Fibroblast of lung (primary cell): ENCODE data around the gene LDHAL6A. TPM values are rescaled to one million over a fixed set of nuclear protein-coding genes. Genes with fewer than 3 reads are reported as not detected.

Experiments used
- DNase-seq, 2 donors: peaks; one replicate each; pipeline versions ENCODE4 v3.0.0 to v3.0.0-alpha.2; 2010; ENCODE audit warnings: low read depth in 2 of 2
- H2AFZ ChIP-seq: 2 replicates; pipeline ENCODE4 v1.5.1; 2012; ENCODE audit warnings: low read length, control low read depth, inconsistent platforms
- H3K27ac ChIP-seq: 2 replicates; pipeline ENCODE4 v1.5.1; 2011; ENCODE audit warnings: low read length, control low read depth; ENCODE audit not compliant: insufficient read depth
- H3K27me3 ChIP-seq: 2 replicates; pipeline ENCODE4 v1.5.1; 2011; ENCODE audit warnings: mild to moderate bottlenecking, low read length; ENCODE audit not compliant: control insufficient read depth, insufficient read depth
- H3K36me3 ChIP-seq: 2 replicates; pipeline ENCODE4 v1.5.1; 2011; ENCODE audit warnings: low read length; ENCODE audit not compliant: control insufficient read depth, insufficient read depth
- H3K4me1 ChIP-seq: 2 replicates; pipeline ENCODE4 v1.5.1; 2011; ENCODE audit warnings: low read length; ENCODE audit not compliant: control insufficient read depth, insufficient read depth; ENCODE audit errors: extremely low read depth
- H3K4me2 ChIP-seq: 2 replicates; pipeline ENCODE4 v1.5.1; 2011; ENCODE audit warnings: low read length, control low read depth; ENCODE audit not compliant: insufficient read depth; ENCODE audit errors: extremely low read depth
- H3K4me3 ChIP-seq, 4 experiments: fragments of 200-600 bp in 1 of 4; sonication (generic) in 1 of 4; replicated peaks in 1 of 4; 2 replicates each; pipeline ENCODE4 v1.5.1; 2011 to 2016; ENCODE audit warnings: low read length in 4 of 4, low read depth in 3 of 4, mild to moderate bottlenecking in 3 of 4, control low read depth in 2 of 4, inconsistent platforms in 1 of 4, mixed read lengths in 1 of 4; ENCODE audit not compliant: insufficient read depth in 1 of 4; ENCODE audit errors: control extremely low read depth in 1 of 4
- H3K79me2 ChIP-seq: 2 replicates; pipeline ENCODE4 v1.5.1; 2012; ENCODE audit warnings: mild to moderate bottlenecking, low read length, inconsistent platforms; ENCODE audit not compliant: control insufficient read depth, insufficient read depth
- H3K9ac ChIP-seq: 2 replicates; pipeline ENCODE4 v1.5.1; 2011; ENCODE audit warnings: mild to moderate bottlenecking, low read length, control low read depth; ENCODE audit not compliant: insufficient read depth
- H3K9me3 ChIP-seq: 2 replicates; pipeline ENCODE4 v1.5.1; 2012; ENCODE audit warnings: low read depth, low read length; ENCODE audit not compliant: control insufficient read depth, insufficient read depth
- H4K20me1 ChIP-seq: 2 replicates; pipeline ENCODE4 v1.5.1; 2011; ENCODE audit warnings: low read length; ENCODE audit not compliant: control insufficient read depth, insufficient read depth; ENCODE audit errors: extremely low read depth
- CTCF ChIP-seq, 2 donors: IDR thresholded peaks in 1 of 2; conservative IDR thresholded peaks in 1 of 2; 1 replicate in 1 of 2; 2 replicates in 1 of 2; pipeline ENCODE4 v1.5.1; 2011 to 2012; ENCODE audit warnings: low read length in 2 of 2, control low read depth in 1 of 2, inconsistent platforms in 1 of 2, low read depth in 1 of 2, mild to moderate bottlenecking in 1 of 2
- EZH2 ChIP-seq: IDR thresholded peaks from 2 replicates; pipeline ENCODE4 v1.5.1; 2012; ENCODE audit warnings: low read length, control low read depth, mild to moderate bottlenecking; ENCODE audit errors: missing control alignments
- polyA plus RNA-seq, 2 donors: library from polyadenylated mRNA; depleted of rRNA in 1 of 2; stranded (reverse) in 1 of 2; unstranded in 1 of 2; fragments of >200 nt; gene quantifications; 2 replicates each; pipeline ENCODE4 v1.2.1, GENCODE V29; 2011 to 2012; ENCODE audit warnings: missing spikeins in 1 of 2
- total RNA-seq: library from RNA; depleted of rRNA; stranded (reverse); fragments of >200 nt; gene quantifications from 2 replicates; pipeline ENCODE4 v1.2.1, GENCODE V29; 2014

Gene LDHAL6A
- total and polyA plus RNA-seq, 2 donors (not counting 1 experiment from before 2014, with no cell fraction given) = not detected

GRCh38 chr11:18491924-18492323 is 36.3 kb downstream of the LDHAL6A start:
- H3K27ac ChIP-seq = no peak overlapping the region
- H3K4me2 ChIP-seq = no peak overlapping the region
- no peaks in the 10 kb centered on the region for H3K79me2 ChIP-seq
- no peaks in the 10 kb centered on the region for H3K27me3 ChIP-seq
- no peak overlapping the region for H3K9ac ChIP-seq
- H3K36me3 ChIP-seq = peaks cover 6% of the 10 kb centered on the region
- no peak overlapping the region for H3K4me3 ChIP-seq
- no peak overlapping the region for H2AFZ ChIP-seq
- no peak for TF ChIP-seq EZH2
- TF ChIP-seq CTCF (conservative IDR thresholded peaks at IDR 0.05 in 1 of 2, IDR thresholded peaks at IDR 0.05 in 1 of 2; ENCODE audit: low read depth in 1 of 2, low read length in 2 of 2) = no peak
- no peaks in the 10 kb centered on the region for H3K4me1 ChIP-seq
- no peaks in the 10 kb centered on the region for H3K9me3 ChIP-seq
- peak; percentile 13 to 14 for DNase-seq
- no peaks in the 10 kb centered on the region for H4K20me1 ChIP-seq

GRCh38 chr11:18492888-18493287 is 37.2 kb downstream of the LDHAL6A start:
- H3K36me3 ChIP-seq = peaks cover 6% of the 10 kb centered on the region
- DNase-seq = peak; percentile 2 to 7

GRCh38 chr11:18493310-18493709 is 37.7 kb downstream of the LDHAL6A start:
- Histone ChIP-seq H3K36me3 (peaks cover 8% of the 10 kb centered on the region), H3K4me2 (no peak overlapping the region), H3K27me3 (no peaks in the 10 kb centered on the region), H3K9ac (no peak overlapping the region), H3K4me3 (no peak overlapping the region), H3K4me1 (no peaks in the 10 kb centered on the region), H2AFZ (no peak overlapping the region), H3K79me2 (no peaks in the 10 kb centered on the region), H3K9me3 (no peaks in the 10 kb centered on the region), H4K20me1 (no peaks in the 10 kb centered on the region), H3K27ac (no peak overlapping the region)
- TF ChIP-seq EZH2 (no peak), CTCF (conservative IDR thresholded peaks at IDR 0.05 in 1 of 2, IDR thresholded peaks at IDR 0.05 in 1 of 2; ENCODE audit: low read depth in 1 of 2, low read length in 2 of 2) (no peak)
- DNase-seq = no peak

More at GRCh38 chr11:18492888-18493287, 37.2 kb downstream of the LDHAL6A start:
- Histone ChIP-seq H2AFZ (no peak overlapping the region), H3K4me3 (no peak overlapping the region), H3K9me3 (no peaks in the 10 kb centered on the region), H3K27ac (no peak overlapping the region), H3K27me3 (no peaks in the 10 kb centered on the region), H4K20me1 (no peaks in the 10 kb centered on the region), H3K4me1 (no peaks in the 10 kb centered on the region), H3K4me2 (no peak overlapping the region), H3K9ac (no peak overlapping the region), H3K79me2 (no peaks in the 10 kb centered on the region)
- TF ChIP-seq EZH2 (no peak), CTCF (conservative IDR thresholded peaks at IDR 0.05 in 1 of 2, IDR thresholded peaks at IDR 0.05 in 1 of 2; ENCODE audit: low read depth in 1 of 2, low read length in 2 of 2) (no peak)
